HFFc6 (cell line): ENCODE results near the gene SMIM35. TPM values are rescaled to one million over a fixed set of nuclear protein-coding genes. Genes with fewer than 3 reads are reported as not detected.

Experiments
- DNase-seq: peaks from one replicate; pipeline ENCODE4 v3.0.0-alpha.2; 2018
- H3K27ac Mint-ChIP-seq: 2 replicates; pipeline ENCODE4 v1.8.0; 2020; ENCODE audit warnings: mild to moderate bottlenecking, mixed read lengths
- H3K27me3 Mint-ChIP-seq: 2 replicates; pipeline ENCODE4 v1.8.0; 2021; ENCODE audit warnings: mild to moderate bottlenecking, moderate library complexity, mixed read lengths; ENCODE audit not compliant: insufficient read depth
- H3K36me3 Mint-ChIP-seq: 2 replicates; pipeline ENCODE4 v1.8.0; 2021; ENCODE audit warnings: low read depth, mixed read lengths
- H3K4me1 Mint-ChIP-seq: 2 replicates; pipeline ENCODE4 v1.8.0; 2020; ENCODE audit warnings: low read depth, mixed read lengths
- H3K4me3 Mint-ChIP-seq: 2 replicates; pipeline ENCODE4 v1.8.0; 2020; ENCODE audit warnings: mild to moderate bottlenecking, moderate library complexity, mixed read lengths
- H3K9me3 Mint-ChIP-seq: 2 replicates; pipeline ENCODE4 v1.8.0; 2020; ENCODE audit warnings: mild to moderate bottlenecking, mixed read lengths
- CTCF ChIP-seq: fragments of 200-600 bp; sonication (generic); IDR thresholded peaks from 2 replicates; pipeline ENCODE4 v1.5.0; 2021; ENCODE audit warnings: antibody characterized with exemption, mild to moderate bottlenecking
- total RNA-seq, 6 experiments: library from RNA; stranded (reverse); fragmentation: NEBNext Ultra II Directional; extraction: Animal tissue kit (Norgen Biotek cat#: 25700); gene quantifications; 2 replicates in 1 of 6; 3 replicates in 5 of 6; pipeline ENCODE4 v1.2.3, GENCODE V29; 2021

The SMIM35 gene
- total RNA-seq, 6 experiments from 2014 or later, result not detected

DNA sequence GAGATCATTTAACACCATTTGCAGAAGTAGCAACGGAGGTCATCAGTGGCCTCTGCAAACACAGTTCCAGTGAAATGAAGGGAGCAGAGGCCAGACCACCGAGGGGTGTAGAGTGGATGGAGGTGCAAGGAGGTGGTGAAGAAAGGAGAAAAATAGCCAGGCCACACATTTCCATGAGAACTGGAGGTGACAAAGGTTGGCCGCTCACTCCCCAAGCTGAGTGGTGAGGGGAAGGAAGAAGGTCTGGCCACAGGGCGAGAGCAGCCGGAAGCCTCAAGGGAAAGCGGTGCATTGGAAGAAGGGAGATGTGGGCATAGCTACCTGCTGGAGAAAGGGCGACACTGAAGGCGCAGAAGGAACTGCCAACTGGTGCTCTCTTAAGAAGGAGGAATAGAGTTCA, 30.0 kb downstream of the SMIM35 start:
- DNase-seq, result no peak
- Mint-ChIP-seq H3K27ac (no peak overlapping the region), H3K4me3 (no peak overlapping the region), H3K9me3 (no peaks in the 10 kb centered on the region), H3K27me3 (peaks cover 44% of the 10 kb centered on the region), H3K4me1 (no peaks in the 10 kb centered on the region), H3K36me3 (no peaks in the 10 kb centered on the region)
- TF ChIP-seq CTCF, result no peak

DNA sequence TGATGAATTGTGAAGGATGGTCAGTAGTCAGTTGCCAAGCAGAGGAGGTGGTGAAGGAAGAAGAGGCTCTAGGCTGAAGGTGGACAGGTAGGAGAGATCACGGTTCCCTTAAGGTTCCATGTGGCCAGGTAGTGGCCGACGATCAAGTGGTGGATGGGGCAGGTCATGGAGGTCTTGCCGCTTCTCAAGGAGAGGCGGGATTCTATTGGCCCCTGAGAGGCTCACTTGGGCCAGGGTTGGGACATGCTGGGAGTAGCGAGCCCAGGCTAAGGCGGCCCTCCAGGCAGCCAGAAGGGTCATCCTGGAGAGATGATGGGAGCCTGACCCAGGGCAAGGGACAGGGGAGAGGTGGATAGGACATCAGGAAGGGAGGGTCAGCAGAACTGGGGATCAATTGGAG, 30.8 kb downstream of the SMIM35 start:
- H3K4me1 Mint-ChIP-seq, result no peaks in the 10 kb centered on the region
- H3K9me3 Mint-ChIP-seq, result no peaks in the 10 kb centered on the region
- no peaks in the 10 kb centered on the region for H3K36me3 Mint-ChIP-seq
- H3K27me3 Mint-ChIP-seq, result peaks cover 47% of the 10 kb centered on the region
- no peak overlapping the region for H3K4me3 Mint-ChIP-seq
- TF ChIP-seq CTCF, result no peak
- H3K27ac Mint-ChIP-seq, result no peak overlapping the region
- no peak for DNase-seq

DNA sequence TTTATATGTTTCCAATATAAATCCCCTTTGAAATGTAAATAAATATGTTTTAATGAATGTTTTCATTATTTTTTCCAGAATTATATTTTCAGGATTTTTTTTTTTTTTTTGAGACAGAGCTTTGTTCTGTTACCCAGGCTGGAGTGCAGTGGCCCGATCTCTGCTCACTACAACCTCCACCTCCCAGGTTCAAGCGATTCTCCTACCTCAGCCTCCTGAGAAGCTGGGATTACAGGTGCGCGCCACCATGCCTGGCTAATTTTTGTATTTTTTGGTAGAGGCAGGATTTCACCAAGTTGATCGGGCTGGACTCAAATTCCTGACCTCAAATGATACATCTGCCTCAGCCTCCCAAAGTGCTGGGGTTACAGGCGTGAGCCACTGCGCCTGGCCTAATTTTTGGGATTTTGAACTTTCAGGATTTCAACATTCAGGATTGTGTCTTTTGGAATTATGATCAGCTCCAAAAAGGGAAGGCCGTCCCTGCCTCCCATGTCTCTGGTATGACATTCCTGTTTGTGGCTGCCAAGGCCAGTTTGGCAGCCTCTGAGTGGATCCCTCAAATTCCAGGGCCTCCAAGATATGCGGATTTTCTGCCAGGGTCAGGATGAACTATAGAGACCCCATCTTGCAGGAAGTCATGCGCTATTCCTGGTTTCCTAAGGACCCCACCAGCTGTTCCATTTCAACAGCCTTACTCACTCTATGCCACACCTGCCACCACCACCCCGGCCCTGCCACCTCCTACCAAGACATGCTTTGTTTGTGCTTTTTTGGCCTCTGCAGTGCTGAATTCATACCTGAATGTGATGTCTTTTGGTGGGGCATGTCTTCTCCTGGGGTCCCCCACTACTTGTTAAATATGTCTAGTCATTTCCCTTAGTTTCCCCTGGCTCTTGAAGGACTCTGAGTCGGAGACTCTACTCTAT, 31.8 kb downstream of the SMIM35 start:
- Mint-ChIP-seq H3K27me3 (peaks cover 49% of the 10 kb centered on the region), H3K27ac (no peak overlapping the region), H3K4me3 (no peak overlapping the region), H3K9me3 (no peaks in the 10 kb centered on the region), H3K4me1 (no peaks in the 10 kb centered on the region), H3K36me3 (no peaks in the 10 kb centered on the region)
- no peak for DNase-seq
- no peak for TF ChIP-seq CTCF

DNA sequence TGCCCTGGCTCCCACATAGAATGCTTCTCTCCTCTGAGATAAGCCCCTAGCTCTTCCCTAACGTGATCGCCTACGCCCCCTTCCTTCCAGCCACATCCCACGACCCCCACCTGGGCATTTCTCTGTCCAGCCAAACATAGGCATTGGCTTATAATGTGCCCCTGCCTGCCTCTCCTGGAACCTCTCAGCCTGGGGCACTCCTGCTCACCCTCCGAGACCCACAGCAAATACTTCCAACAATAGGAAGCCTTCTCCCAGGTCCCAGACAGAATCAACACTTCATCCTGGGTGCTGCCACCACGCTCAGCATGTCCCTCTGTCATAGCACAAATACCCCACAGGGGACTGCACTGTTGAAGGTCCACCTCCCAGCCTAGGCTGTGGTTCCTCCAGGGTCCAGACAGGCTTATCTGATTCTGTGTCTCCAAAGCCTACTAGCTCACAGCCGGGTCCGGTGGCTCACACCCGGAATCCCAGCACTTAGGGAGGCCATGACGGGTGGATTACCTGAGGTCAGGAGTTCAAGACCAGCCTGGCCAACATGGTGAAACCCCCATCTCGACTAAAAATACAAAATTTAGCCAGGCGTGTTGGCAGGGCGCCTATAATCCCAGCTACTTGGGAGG, 34.1 kb downstream of the SMIM35 start:
- TF ChIP-seq CTCF, result no peak
- H3K4me1 Mint-ChIP-seq, result no peaks in the 10 kb centered on the region
- H3K27ac Mint-ChIP-seq, result no peak overlapping the region
- H3K27me3 Mint-ChIP-seq, result peaks cover 44% of the 10 kb centered on the region
- H3K9me3 Mint-ChIP-seq, result no peaks in the 10 kb centered on the region
- no peak for DNase-seq
- no peaks in the 10 kb centered on the region for H3K36me3 Mint-ChIP-seq
- no peak overlapping the region for H3K4me3 Mint-ChIP-seq

DNA sequence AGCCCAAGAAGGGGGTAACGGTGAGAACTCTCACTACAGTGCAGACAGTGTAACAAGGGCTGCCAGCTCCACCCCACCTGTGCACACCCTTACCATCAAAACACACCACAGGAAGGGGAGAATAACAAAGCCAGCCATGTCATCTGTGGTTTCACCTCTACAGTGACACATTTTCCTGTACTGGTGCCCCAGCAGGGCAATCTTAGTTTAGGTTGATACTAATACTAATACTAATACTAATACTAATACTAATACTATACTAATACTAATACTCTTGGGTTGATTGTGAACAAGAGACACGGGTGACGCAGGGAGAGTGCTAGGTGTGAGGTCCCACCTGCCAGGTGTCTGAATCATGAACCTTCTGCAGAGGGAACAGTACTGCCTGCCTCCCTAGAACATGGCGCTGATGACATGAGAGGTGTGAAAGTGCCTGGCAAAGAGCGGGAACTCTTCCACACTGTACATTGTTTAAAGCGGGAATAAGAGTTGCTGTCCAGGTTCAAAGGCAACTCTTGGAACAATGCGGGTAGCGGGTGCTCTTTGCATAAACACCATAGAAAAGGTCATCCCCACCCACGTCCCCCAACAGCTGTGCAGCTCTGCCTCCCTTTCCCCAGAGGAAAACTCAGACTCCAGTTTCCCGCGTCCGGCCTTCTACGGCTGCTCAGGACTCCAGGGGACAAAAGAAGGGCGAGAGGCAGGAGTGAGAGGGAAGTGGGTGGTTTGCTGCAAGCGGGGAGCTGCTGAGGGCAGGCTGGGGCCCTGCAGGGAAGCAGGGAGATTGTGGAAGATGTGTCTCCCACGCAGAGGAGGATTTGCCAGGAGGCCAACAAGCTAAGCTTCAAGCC, 34.9 kb downstream of the SMIM35 start:
- Mint-ChIP-seq H3K9me3 (no peaks in the 10 kb centered on the region), H3K4me1 (no peaks in the 10 kb centered on the region), H3K27ac (no peak overlapping the region), H3K27me3 (peaks cover 44% of the 10 kb centered on the region), H3K36me3 (no peaks in the 10 kb centered on the region), H3K4me3 (no peak overlapping the region)
- TF ChIP-seq CTCF, result no peak
- no peak for DNase-seq
